Activated CD4-positive, alpha-beta memory T cell treated with anti-CD3 and anti-CD28 coated beads for 36 hours (primary cell): ENCODE measurements around the gene FMO1. TPM values are rescaled to one million over a fixed set of nuclear protein-coding genes. Genes with fewer than 3 reads are reported as not detected.

Experiments
- CTCF ChIA-PET: fragments of 350-600 bp; sonication (Branson Sonifier 250); formaldehyde crosslinking; loops from one replicate; lab custom pipeline; 2021; ENCODE audit warnings: antibody characterized with exemption, inconsistent platforms; lab: Charles Lee
- POLR2A ChIA-PET: fragments of 350-600 bp; sonication (Branson Sonifier 250); formaldehyde crosslinking; loops from one replicate; lab custom pipeline; 2021; ENCODE audit warnings: antibody characterized with exemption; lab: Charles Lee
- DNase-seq: peaks from one replicate; pipeline ENCODE4 v3.0.0-alpha.2; 2020
- H3K27ac Mint-ChIP-seq: one replicate; pipeline ENCODE4 v1.8.0; 2021; ENCODE audit warnings: mixed read lengths
- H3K27me3 Mint-ChIP-seq: one replicate; pipeline ENCODE4 v1.8.0; 2021; ENCODE audit warnings: mixed read lengths
- H3K36me3 Mint-ChIP-seq: one replicate; pipeline ENCODE4 v1.8.0; 2021; ENCODE audit warnings: mixed read lengths
- H3K4me1 Mint-ChIP-seq: one replicate; pipeline ENCODE4 v1.8.0; 2021; ENCODE audit warnings: low read depth, mixed read lengths
- H3K4me3 Mint-ChIP-seq: one replicate; pipeline ENCODE4 v1.8.0; 2021; ENCODE audit warnings: mild to moderate bottlenecking, mixed read lengths
- H3K9me3 Mint-ChIP-seq: one replicate; pipeline ENCODE4 v1.8.0; 2021; ENCODE audit warnings: mixed read lengths
- intact Hi-C: fragments of 100-400 bp; cut with micrococcal nuclease; formaldehyde crosslinking; loops from one replicate; pipeline ENCODE4 v1.15.1; 2023
- total RNA-seq, 2 experiments: library from RNA; stranded (reverse); gene quantifications; one replicate each; pipeline ENCODE4 v1.2.3, GENCODE V29; 2021

FMO1 gene
- total RNA-seq, 2 experiments from 2014 or later: not detected

DNA sequence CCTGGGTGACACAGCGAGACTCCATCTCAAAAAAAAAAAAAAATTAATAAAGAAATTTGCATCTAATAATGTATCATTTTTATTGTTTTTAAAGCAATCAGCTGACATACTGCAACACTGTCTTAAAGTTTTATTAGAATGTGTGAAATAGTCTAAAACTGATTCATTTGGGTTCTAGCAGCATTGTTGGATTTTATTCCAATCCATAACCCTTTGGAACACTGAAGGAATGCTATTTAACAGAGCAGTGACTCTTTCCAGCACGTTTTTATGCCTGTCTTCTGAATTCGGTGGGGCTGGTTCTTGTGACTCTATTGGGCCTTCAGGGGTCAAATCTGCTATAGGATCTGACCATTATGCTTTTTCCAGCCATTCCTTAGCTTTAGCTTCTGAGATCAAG, 47.5 kb downstream of the FMO1 start:
- H3K36me3 Mint-ChIP-seq: peaks cover 2% of the 10 kb centered on the region
- peaks cover 14% of the 10 kb centered on the region for H3K9me3 Mint-ChIP-seq
- intact Hi-C loops: no loop called here
- H3K27me3 Mint-ChIP-seq: peaks cover 13% of the 10 kb centered on the region
- H3K4me3 Mint-ChIP-seq: no peak overlapping the region
- H3K4me1 Mint-ChIP-seq: no peaks in the 10 kb centered on the region
- ChIA-PET CTCF (no interaction called here), POLR2A (interaction anchor here (0.6 kb wide), 1 partner anchor 1427 kb away, joined by 5 read pairs; no protein-coding TSS in a partner anchor)
- no peak for DNase-seq
- no peak overlapping the region for H3K27ac Mint-ChIP-seq

DNA sequence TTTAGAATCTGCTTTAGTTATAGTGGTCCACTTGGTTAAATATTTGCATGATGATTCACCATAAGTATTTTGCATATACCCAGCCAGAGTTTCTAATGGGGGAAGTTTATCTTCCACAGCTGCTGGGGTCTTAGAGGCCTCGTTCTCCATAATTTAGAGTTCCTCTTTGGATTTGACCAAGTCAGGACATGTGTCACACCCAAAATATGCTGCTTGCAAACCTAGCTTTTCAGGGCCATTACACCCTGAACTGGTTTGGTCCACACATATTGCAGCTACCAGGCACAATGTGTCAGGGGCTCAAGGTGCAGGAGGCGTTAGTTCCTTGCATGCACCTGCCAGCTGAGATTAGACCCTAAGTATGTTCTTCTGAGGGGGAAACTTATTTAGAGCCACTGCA, 48.6 kb downstream of the FMO1 start:
- ChIA-PET CTCF (no interaction called here), POLR2A (no interaction called here)
- H3K27me3 Mint-ChIP-seq: peaks cover 22% of the 10 kb centered on the region
- H3K4me3 Mint-ChIP-seq: no peak overlapping the region
- H3K9me3 Mint-ChIP-seq: peaks cover 24% of the 10 kb centered on the region
- H3K36me3 Mint-ChIP-seq: peaks cover 11% of the 10 kb centered on the region
- H3K4me1 Mint-ChIP-seq: no peaks in the 10 kb centered on the region
- intact Hi-C loops: no loop called here
- H3K27ac Mint-ChIP-seq: no peak overlapping the region
- DNase-seq: no peak

DNA sequence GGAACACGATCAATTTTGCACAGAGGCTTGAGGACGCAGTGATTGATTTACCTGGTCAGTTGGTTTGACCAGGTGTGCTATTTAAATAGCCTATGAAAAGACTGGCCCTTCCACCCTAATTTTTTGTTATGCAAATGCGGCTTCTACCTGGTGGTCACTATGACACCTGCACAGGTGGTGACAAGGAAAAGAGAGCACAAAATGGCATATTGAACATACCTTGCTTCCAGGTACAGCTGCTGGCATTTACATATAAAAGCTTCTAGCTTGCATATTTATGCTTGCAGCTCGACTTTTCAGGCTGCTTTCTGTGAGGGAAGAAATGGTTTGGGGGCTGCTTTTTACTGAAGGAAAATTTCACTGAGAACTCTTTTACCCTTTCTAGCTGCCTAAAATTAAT, 50.4 kb downstream of the FMO1 start:
- Mint-ChIP-seq H3K4me1 (no peaks in the 10 kb centered on the region), H3K9me3 (peaks cover 31% of the 10 kb centered on the region), H3K4me3 (no peak overlapping the region), H3K27me3 (peaks cover 28% of the 10 kb centered on the region), H3K27ac (no peak overlapping the region), H3K36me3 (peaks cover 16% of the 10 kb centered on the region)
- ChIA-PET CTCF (no interaction called here), POLR2A (no interaction called here)
- intact Hi-C loops: no loop called here
- no peak for DNase-seq

DNA sequence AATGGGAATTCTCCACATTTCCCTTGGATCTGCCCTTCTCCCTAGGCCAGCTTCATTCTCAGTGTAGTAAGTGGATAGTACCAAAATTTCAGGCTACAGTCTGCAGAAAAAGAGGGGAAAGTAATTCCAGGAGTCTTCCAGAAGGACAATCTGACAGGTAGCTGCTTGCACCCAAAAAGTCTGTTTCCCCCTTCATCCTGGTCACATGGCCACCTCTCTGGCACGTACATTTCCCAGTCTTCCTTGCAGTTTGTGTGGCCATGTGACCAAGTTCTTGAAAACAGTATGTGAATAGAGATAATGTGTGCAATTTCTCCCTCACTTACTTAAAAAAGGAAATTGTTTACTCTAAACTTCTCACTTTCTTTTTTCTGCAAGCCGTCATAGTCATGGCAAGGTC, 51.0 kb downstream of the FMO1 start:
- ChIA-PET POLR2A (no interaction called here), CTCF (no interaction called here)
- no peak overlapping the region for H3K4me3 Mint-ChIP-seq
- no peak for DNase-seq
- H3K4me1 Mint-ChIP-seq: no peaks in the 10 kb centered on the region
- intact Hi-C loops: no loop called here
- H3K27me3 Mint-ChIP-seq: peaks cover 25% of the 10 kb centered on the region
- H3K36me3 Mint-ChIP-seq: peaks cover 16% of the 10 kb centered on the region
- peaks cover 31% of the 10 kb centered on the region for H3K9me3 Mint-ChIP-seq
- no peak overlapping the region for H3K27ac Mint-ChIP-seq

DNA sequence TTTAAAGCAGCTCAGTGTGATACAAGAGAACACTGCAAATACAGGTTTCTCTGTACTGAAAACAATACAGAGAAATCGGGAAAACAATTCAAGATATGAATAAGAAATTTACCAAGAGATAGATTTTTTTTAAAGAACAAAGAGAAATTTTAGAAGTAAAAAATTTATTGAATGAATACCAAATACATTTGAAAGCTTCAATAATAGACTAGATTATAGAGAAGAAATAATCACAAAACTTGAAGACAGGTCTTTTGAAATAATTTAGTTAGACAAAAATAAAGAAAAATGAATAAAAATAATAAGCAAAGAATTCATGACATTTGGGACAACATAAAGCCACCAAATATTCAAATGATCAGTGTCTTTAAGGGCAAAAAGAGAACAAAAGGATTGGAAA, 52.1 kb downstream of the FMO1 start:
- ChIA-PET POLR2A (no interaction called here), CTCF (interaction anchor here (0.8 kb wide), 1 partner anchor 55 kb away, joined by 3 read pairs; no protein-coding TSS in a partner anchor)
- DNase-seq: no peak
- Mint-ChIP-seq H3K27ac (no peak overlapping the region), H3K36me3 (peaks cover 16% of the 10 kb centered on the region), H3K4me3 (no peak overlapping the region), H3K9me3 (peaks cover 31% of the 10 kb centered on the region), H3K4me1 (no peaks in the 10 kb centered on the region), H3K27me3 (peaks cover 19% of the 10 kb centered on the region)
- intact Hi-C loops: no loop called here

DNA sequence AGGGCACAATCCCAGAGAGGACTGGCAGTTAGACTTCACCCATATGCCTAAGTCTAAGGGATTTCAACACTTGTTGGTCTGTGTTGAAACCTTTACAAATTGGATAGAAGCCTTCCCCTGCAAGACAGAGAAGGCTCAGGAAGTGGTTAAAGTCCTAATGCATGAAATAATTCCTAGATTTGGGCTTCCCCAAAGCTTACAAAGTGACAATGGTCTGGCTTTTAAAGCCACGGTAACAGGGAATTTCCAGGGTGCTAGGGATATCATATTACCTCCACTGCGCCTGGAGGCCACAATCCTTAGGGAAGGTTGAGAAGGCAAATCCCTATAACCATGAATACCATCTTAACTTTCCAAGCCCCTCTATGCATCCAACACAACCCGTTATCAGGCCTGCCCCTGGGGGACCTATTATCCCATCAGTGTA, 62.4 kb downstream of the FMO1 start:
- no peak overlapping the region for H3K27ac Mint-ChIP-seq
- peaks cover 15% of the 10 kb centered on the region for H3K4me1 Mint-ChIP-seq
- no peak overlapping the region for H3K4me3 Mint-ChIP-seq
- no peaks in the 10 kb centered on the region for H3K9me3 Mint-ChIP-seq
- DNase-seq: no peak
- H3K27me3 Mint-ChIP-seq: no peaks in the 10 kb centered on the region
- ChIA-PET POLR2A (no interaction called here), CTCF (no interaction called here)
- H3K36me3 Mint-ChIP-seq: no peaks in the 10 kb centered on the region
- intact Hi-C loops: loop anchor here (5.0 to 10.0 kb wide), 4 partner anchors 112 to 1943 kb away; partner anchors contain the start of genes BLZF1, GORAB, NME7 and PRRC2C

DNA sequence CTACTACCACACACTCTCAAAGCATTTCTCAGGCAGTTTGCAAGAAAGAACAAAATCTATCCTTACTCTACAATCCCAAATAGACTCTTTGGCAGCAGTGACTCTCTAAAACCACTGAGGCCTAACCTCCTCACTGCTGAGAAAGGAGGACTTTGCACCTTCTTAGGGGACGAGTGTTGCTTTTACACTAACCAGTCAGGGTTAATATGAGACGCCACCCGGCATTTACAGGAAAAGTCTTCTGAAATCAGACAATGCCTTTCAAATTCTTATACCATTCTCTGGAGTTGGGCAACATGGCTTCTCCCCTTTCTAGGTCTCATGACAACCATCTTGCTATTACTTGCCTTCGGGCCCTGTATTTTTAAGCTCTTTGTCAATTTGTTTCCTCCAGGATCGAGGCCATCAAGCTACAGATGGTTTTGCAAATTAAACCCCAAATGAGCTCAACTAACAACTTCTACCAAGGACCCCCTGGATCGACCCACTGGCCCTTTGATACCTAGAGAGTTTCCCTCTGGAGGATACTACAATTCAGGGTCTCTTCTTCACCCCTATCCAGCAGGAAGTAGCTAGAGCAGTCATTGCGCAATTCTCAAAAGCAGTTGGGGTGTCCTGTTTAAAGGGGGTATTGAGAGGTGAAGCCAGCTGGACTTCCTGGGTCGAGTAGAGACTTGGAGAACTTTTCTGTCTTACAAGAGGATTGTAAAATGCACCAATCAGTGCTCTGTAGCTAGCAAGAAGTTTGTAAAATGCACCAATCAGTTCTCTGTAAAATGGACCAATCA, 63.7 kb downstream of the FMO1 start:
- no peak overlapping the region for H3K4me3 Mint-ChIP-seq
- H3K27ac Mint-ChIP-seq: no peak overlapping the region
- intact Hi-C loops: loop anchor here (2.0 to 10.0 kb wide), 5 partner anchors 110 to 1945 kb away; partner anchors contain the start of genes BLZF1, GORAB, NME7 and PRRC2C
- no peaks in the 10 kb centered on the region for H3K27me3 Mint-ChIP-seq
- CTCF ChIA-PET: interaction anchor here (0.6 to 3.2 kb wide), 6 partner anchors 60 to 623 kb away, joined by 3 to 96 read pairs (median 18); no protein-coding TSS in a partner anchor
- H3K9me3 Mint-ChIP-seq: no peaks in the 10 kb centered on the region
- POLR2A ChIA-PET: no interaction called here
- no peaks in the 10 kb centered on the region for H3K36me3 Mint-ChIP-seq
- no peak for DNase-seq
- H3K4me1 Mint-ChIP-seq: peaks cover 17% of the 10 kb centered on the region

DNA sequence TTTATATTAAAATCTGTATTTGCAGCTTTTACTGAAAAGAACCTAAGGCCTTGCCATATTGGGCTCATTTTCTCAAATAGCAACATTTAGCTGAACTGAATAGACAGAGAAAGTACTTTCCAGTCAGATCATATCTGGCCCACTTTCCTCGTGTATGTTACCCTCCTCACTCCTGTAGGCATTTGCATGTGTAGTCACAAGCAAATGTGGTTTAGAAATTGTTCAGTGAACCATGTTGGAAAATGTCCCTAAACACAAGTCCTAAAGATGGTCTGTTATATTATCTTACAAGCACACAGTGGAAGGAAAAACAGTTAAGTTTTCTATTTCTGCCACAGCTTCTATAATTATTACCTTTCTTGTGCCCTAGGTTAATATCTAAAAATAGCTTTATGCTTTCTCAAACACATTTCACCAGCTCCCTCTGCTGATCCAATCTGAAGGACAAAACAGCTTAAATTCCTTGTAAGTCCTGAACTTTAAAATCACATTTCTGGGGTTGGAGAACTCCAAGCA, 65.1 kb downstream of the FMO1 start:
- intact Hi-C loops: loop anchor here (1.0 to 10.0 kb wide), 7 partner anchors 68 to 1946 kb away; partner anchors contain the start of genes BLZF1, GORAB, NME7 and PRRC2C
- Mint-ChIP-seq H3K4me1 (peaks cover 17% of the 10 kb centered on the region), H3K36me3 (peaks cover 5% of the 10 kb centered on the region), H3K4me3 (peak overlapping the region; percentile 17), H3K27ac (no peak overlapping the region), H3K9me3 (no peaks in the 10 kb centered on the region), H3K27me3 (no peaks in the 10 kb centered on the region)
- CTCF ChIA-PET: interaction anchor here (0.6 to 3.2 kb wide), 38 partner anchors 9 to 670 kb away, joined by 3 to 96 read pairs (median 4); partner anchors contain the start of genes FMO1 and PRRC2C
- DNase-seq: no peak
- POLR2A ChIA-PET: no interaction called here

DNA sequence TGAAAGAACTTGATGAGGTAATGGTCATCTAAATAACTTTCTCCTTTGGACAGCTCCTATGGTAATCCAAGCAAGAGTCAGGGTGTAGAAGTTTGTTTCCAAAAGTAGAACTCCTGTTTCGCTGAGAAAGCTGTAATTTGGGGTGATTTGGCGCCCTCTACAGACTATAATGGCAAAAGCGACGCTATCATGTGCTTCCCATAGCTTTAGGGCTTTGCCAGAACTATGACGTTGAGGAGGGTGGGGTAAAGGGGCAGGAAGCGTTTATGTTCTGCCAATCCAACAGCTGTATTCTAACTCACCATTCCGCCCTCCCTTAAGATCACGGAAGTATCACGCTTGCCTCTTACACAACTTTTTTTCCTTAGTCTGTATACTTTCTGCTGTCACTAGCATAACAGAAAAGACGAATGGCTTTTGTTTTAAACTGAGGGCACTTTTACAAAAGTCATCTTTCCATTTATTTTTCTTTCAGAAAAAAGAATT, 65.6 kb downstream of the FMO1 start, which contains the start of gene FMO4:
Gene FMO4, plus strand, starts transcription at position 349 of the 486 bp plus-strand sequence. CDS start 5,643 bp downstream, outside the sequence.
- peak within 1 kb of the TSS; percentile 70 for H3K4me3 Mint-ChIP-seq
- no peaks in the 10 kb centered on the region for H3K9me3 Mint-ChIP-seq
- intact Hi-C loops: loop anchor here (1.0 to 10.0 kb wide), 8 partner anchors 63 to 1947 kb away; partner anchors contain the start of genes BLZF1, GORAB, NME7 and PRRC2C
- peaks cover 7% of the 10 kb centered on the region for H3K36me3 Mint-ChIP-seq
- H3K27me3 Mint-ChIP-seq: no peaks in the 10 kb centered on the region
- ChIA-PET CTCF (interaction anchor here (0.5 to 3.2 kb wide), 39 partner anchors 9 to 625 kb away, joined by 3 to 96 read pairs (median 4); partner anchors contain the start of genes FMO1 and PRRC2C), POLR2A (interaction anchor here (0.5 kb wide), 1 partner anchor 280 kb away, joined by 3 read pairs; no protein-coding TSS in a partner anchor)
- peaks cover 17% of the 10 kb centered on the region for H3K4me1 Mint-ChIP-seq
- peak within 1 kb of the TSS; percentile 72 for H3K27ac Mint-ChIP-seq
- DNase-seq: peak; percentile 88

DNA sequence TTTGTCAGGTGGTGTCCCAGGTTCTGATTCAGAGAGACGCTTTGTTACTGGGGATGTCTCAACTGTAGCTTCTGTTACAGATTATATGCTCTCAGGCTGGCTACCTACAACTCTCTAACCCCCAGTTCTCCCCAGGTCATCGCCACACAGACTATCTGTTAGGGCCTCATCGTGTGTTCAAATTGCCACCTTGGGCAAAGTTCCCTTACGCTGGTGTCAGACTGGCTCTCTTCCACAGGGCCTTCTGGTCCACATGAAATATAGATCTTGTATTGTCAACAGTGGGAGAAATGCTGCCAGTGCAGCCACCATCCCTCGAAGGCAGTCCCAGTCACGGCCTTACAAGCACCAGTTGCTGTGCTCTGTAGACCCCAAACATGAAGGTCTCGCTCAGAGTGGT, 81.0 kb downstream of the FMO1 start:
- DNase-seq: no peak
- Mint-ChIP-seq H3K9me3 (no peaks in the 10 kb centered on the region), H3K27me3 (no peaks in the 10 kb centered on the region), H3K36me3 (no peaks in the 10 kb centered on the region), H3K4me1 (no peaks in the 10 kb centered on the region), H3K27ac (no peak overlapping the region), H3K4me3 (no peak overlapping the region)
- CTCF ChIA-PET: interaction anchor here (0.6 kb wide), 1 partner anchor 41 kb away, joined by 3 read pairs; no protein-coding TSS in a partner anchor
- intact Hi-C loops: no loop called here
- POLR2A ChIA-PET: no interaction called here

DNA sequence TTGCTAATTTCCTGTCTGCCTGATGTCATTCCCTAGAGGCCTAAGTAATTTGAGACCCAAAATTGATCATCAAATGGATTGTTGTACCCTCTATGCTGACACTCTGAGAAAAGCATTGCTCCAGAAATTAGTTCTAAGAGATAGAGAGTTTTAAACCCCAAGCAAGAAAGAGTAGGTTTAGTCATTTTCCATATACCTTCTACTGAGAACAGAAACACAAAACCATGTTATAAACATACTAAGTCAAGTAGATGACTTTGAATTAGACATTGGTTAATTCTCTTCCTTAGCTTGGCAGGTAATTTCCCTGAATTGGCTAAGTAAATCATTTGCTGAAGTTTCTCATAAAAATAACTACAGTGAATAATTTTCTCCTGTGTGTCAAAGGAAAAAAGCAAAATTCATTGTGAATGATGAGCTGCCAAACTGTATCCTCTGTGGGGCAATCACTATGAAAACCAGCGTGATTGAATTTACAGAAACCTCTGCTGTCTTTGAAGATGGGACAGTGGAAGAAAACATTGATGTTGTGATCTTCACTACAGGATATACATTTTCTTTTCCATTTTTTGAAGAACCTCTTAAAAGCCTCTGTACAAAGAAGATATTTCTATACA, 85.8 kb downstream of the FMO1 start:
- Mint-ChIP-seq H3K4me3 (no peak overlapping the region), H3K27ac (no peak overlapping the region), H3K27me3 (no peaks in the 10 kb centered on the region), H3K9me3 (no peaks in the 10 kb centered on the region), H3K36me3 (peaks cover 4% of the 10 kb centered on the region), H3K4me1 (no peaks in the 10 kb centered on the region)
- intact Hi-C loops: no loop called here
- ChIA-PET POLR2A (no interaction called here), CTCF (interaction anchor here (2.2 kb wide), 1 partner anchor 21 kb away, joined by 7 read pairs; the partner anchor contains the start of gene FMO4)
- DNase-seq: no peak
